Caco-2 (cell line): ENCODE data around the gene ARHGAP18. TPM values are rescaled to one million over a fixed set of nuclear protein-coding genes. Genes with fewer than 3 reads are reported as not detected.
A peak's percentile ranks its signal among the peaks of the same experiment; 100 is the strongest.

ENCODE experiments used
- BruUV-seq: library from RNA; stranded (reverse); fragments of 400-500 nt; replicated peaks from 2 replicates; lab custom pipeline; 2021; lab: Mats Ljungman, UMichigan
- CTCF ChIA-PET: fragments of 300-600 bp; sonication (Branson Sonifier 250); formaldehyde crosslinking; loops from one replicate; lab custom pipeline; 2022; ENCODE audit warnings: antibody characterized with exemption; lab: Charles Lee
- POLR2A ChIA-PET: fragments of 300-600 bp; sonication (Branson Sonifier 250); formaldehyde crosslinking; loops from one replicate; lab custom pipeline; 2022; ENCODE audit warnings: antibody characterized with exemption; lab: Charles Lee
- DNase-seq, 2 experiments: peaks; one replicate each; pipeline versions ENCODE4 v3.0.0 to v3.0.0-alpha.2; 2020 to 2022
- H3K27me3 ChIP-seq: replicated peaks from 2 replicates; pipeline ENCODE4 v1.6.0; 2011; ENCODE audit warnings: low read length; ENCODE audit not compliant: control insufficient read depth, insufficient read depth
- H3K36me3 ChIP-seq: 2 replicates; pipeline ENCODE4 v1.5.1; 2011; ENCODE audit warnings: low read length; ENCODE audit not compliant: control insufficient read depth, insufficient read depth
- H3K4me1 ChIP-seq: fragments of 250-450 bp; sonication (Bioruptor Pico); 2 replicates; pipeline ENCODE4 v1.5.1; 2020; ENCODE audit warnings: mild to moderate bottlenecking
- H3K4me3 ChIP-seq: 2 replicates; pipeline ENCODE4 v1.5.1; 2011; ENCODE audit warnings: low read depth, mild to moderate bottlenecking, control low read depth, low read length
- H3K9me3 ChIP-seq: fragments of 250-450 bp; sonication (Bioruptor Pico); 2 replicates; pipeline ENCODE4 v1.5.1; 2020; ENCODE audit warnings: mild to moderate bottlenecking, moderate library complexity
- H3K27ac Mint-ChIP-seq: one replicate; pipeline ENCODE4 v1.8.0; 2022; ENCODE audit warnings: mixed read lengths; ENCODE audit not compliant: unreplicated experiment
- H3K27me3 Mint-ChIP-seq: one replicate; pipeline ENCODE4 v1.8.0; 2022; ENCODE audit warnings: mixed read lengths; ENCODE audit not compliant: insufficient read depth, unreplicated experiment
- H3K36me3 Mint-ChIP-seq: one replicate; pipeline ENCODE4 v1.8.0; 2022; ENCODE audit warnings: mild to moderate bottlenecking, mixed read lengths; ENCODE audit not compliant: insufficient read depth, unreplicated experiment
- H3K4me1 Mint-ChIP-seq: one replicate; pipeline ENCODE4 v1.8.0; 2022; ENCODE audit warnings: low read depth, mixed read lengths; ENCODE audit not compliant: unreplicated experiment
- H3K4me3 Mint-ChIP-seq: one replicate; pipeline ENCODE4 v1.8.0; 2022; ENCODE audit warnings: mild to moderate bottlenecking, moderate library complexity, mixed read lengths; ENCODE audit not compliant: unreplicated experiment
- H3K9me3 Mint-ChIP-seq: one replicate; pipeline ENCODE4 v1.8.0; 2022; ENCODE audit warnings: mixed read lengths; ENCODE audit not compliant: unreplicated experiment
- CTCF ChIP-seq, 2 experiments: fragments of 200-600 bp in 1 of 2; IDR thresholded peaks; 1 replicate in 1 of 2; 2 replicates in 1 of 2; pipeline versions ENCODE4 v1.5.1 to v1.8.0; 2011 to 2022; ENCODE audit warnings: antibody characterized with exemption in 1 of 2, control low read depth in 1 of 2, inconsistent platforms in 1 of 2, low read depth in 1 of 2, low read length in 1 of 2, mild to moderate bottlenecking in 1 of 2, moderate library complexity in 1 of 2; ENCODE audit not compliant: insufficient read depth in 1 of 2, severe bottlenecking in 1 of 2, unreplicated experiment in 1 of 2
- intact Hi-C: fragments of 100-400 bp; cut with micrococcal nuclease; formaldehyde crosslinking; loops from one replicate; pipeline ENCODE4 v1.10.0; 2022; ENCODE audit not compliant: unreplicated experiment
- total RNA-seq: library from RNA; stranded (reverse); gene quantifications from 2 replicates; pipeline ENCODE4 v1.2.3, GENCODE V29; 2022

Gene ARHGAP18
- total RNA-seq, 1 experiment from 2014 or later: 15.0 TPM

GRCh38 chr6:129638686-129639085 is 71.3 kb downstream of the ARHGAP18 start:
- ChIA-PET POLR2A (no interaction called here), CTCF (no interaction called here)
- H3K4me3 Mint-ChIP-seq: peak overlapping the region; percentile 50
- Histone ChIP-seq H3K4me1 (peaks cover 40% of the 10 kb centered on the region), H3K36me3 (no peaks in the 10 kb centered on the region), H3K27me3 (no peaks in the 10 kb centered on the region), H3K4me3 (no peak overlapping the region), H3K9me3 (no peaks in the 10 kb centered on the region)
- no TSS peak for BruUV-seq
- H3K27me3 Mint-ChIP-seq: no peaks in the 10 kb centered on the region
- H3K4me1 Mint-ChIP-seq: peaks cover 21% of the 10 kb centered on the region
- peak overlapping the region; percentile 56 for H3K27ac Mint-ChIP-seq
- H3K9me3 Mint-ChIP-seq: no peaks in the 10 kb centered on the region
- H3K36me3 Mint-ChIP-seq: peaks cover 5% of the 10 kb centered on the region
- intact Hi-C loops: no loop called here
- DNase-seq: no peak
- no peak for TF ChIP-seq CTCF (IDR thresholded peaks at IDR 0.05; ENCODE audit: insufficient read depth in 1 of 2, low read depth in 1 of 2, low read length in 1 of 2, severe bottlenecking in 1 of 2, unreplicated experiment in 1 of 2)

- peaks cover 5% of the 10 kb centered on the region for H3K36me3 Mint-ChIP-seq
- Histone ChIP-seq H3K4me1 (peaks cover 40% of the 10 kb centered on the region), H3K36me3 (0 out of 2 replicates have a peak, but pooled peaks cover 1% of the 10 kb centered on the region), H3K27me3 (no peaks in the 10 kb centered on the region), H3K9me3 (no peaks in the 10 kb centered on the region), H3K4me3 (no peak overlapping the region)
- CTCF ChIA-PET: no interaction called here
- no TSS peak for BruUV-seq
- H3K27ac Mint-ChIP-seq: peak overlapping the region; percentile 56
- DNase-seq: no peak
- TF ChIP-seq CTCF (IDR thresholded peaks at IDR 0.05; ENCODE audit: insufficient read depth in 1 of 2, low read depth in 1 of 2, low read length in 1 of 2, severe bottlenecking in 1 of 2, unreplicated experiment in 1 of 2): no peak
- POLR2A ChIA-PET: interaction anchor here (0.6 kb wide), 1 partner anchor 72 kb away, joined by 3 read pairs; the partner anchor contains the start of gene ARHGAP18
- intact Hi-C loops: no loop called here
- peak overlapping the region; percentile 50 for H3K4me3 Mint-ChIP-seq
- no peaks in the 10 kb centered on the region for H3K27me3 Mint-ChIP-seq
- H3K4me1 Mint-ChIP-seq: peaks cover 21% of the 10 kb centered on the region
- no peaks in the 10 kb centered on the region for H3K9me3 Mint-ChIP-seq
Measured at GRCh38 chr6:129638055-129638684, 71.8 kb downstream of the ARHGAP18 start.

GRCh38 chr6:129637340-129638054 is 72.5 kb downstream of the ARHGAP18 start:
- peak overlapping the region; percentile 5 for H3K4me3 Mint-ChIP-seq
- intact Hi-C loops: no loop called here
- H3K4me1 ChIP-seq: peaks cover 40% of the 10 kb centered on the region
- TSS peak; percentile 63 for BruUV-seq
- H3K36me3 ChIP-seq: 0 out of 2 replicates have a peak, but pooled peaks cover 1% of the 10 kb centered on the region
- peak; percentile 38 to 44 for DNase-seq
- H3K27me3 ChIP-seq: no peaks in the 10 kb centered on the region
- POLR2A ChIA-PET: interaction anchor here (0.6 kb wide), 1 partner anchor 72 kb away, joined by 3 read pairs; the partner anchor contains the start of gene ARHGAP18
- CTCF ChIA-PET: no interaction called here
- H3K27ac Mint-ChIP-seq: peak overlapping the region; percentile 56
- H3K36me3 Mint-ChIP-seq: peaks cover 6% of the 10 kb centered on the region
- H3K9me3 Mint-ChIP-seq: no peaks in the 10 kb centered on the region
- no peak for TF ChIP-seq CTCF (IDR thresholded peaks at IDR 0.05; ENCODE audit: insufficient read depth in 1 of 2, low read depth in 1 of 2, low read length in 1 of 2, severe bottlenecking in 1 of 2, unreplicated experiment in 1 of 2)
- H3K4me1 Mint-ChIP-seq: peaks cover 21% of the 10 kb centered on the region
- no peaks in the 10 kb centered on the region for H3K27me3 Mint-ChIP-seq
- H3K4me3 ChIP-seq: no peak overlapping the region
- no peaks in the 10 kb centered on the region for H3K9me3 ChIP-seq
